ENCODE data around the gene PSMD9.
"Not testable (repeated sequence)": the region's sequence is repeated elsewhere in the genome, so short reads cannot be mapped to it uniquely, and the experiment has no call there.

GRCh38 chr12:121885129-121885528, 3.5 kb upstream of the PSMD9 start:
- TF ChIP-seq, protein P1, sequence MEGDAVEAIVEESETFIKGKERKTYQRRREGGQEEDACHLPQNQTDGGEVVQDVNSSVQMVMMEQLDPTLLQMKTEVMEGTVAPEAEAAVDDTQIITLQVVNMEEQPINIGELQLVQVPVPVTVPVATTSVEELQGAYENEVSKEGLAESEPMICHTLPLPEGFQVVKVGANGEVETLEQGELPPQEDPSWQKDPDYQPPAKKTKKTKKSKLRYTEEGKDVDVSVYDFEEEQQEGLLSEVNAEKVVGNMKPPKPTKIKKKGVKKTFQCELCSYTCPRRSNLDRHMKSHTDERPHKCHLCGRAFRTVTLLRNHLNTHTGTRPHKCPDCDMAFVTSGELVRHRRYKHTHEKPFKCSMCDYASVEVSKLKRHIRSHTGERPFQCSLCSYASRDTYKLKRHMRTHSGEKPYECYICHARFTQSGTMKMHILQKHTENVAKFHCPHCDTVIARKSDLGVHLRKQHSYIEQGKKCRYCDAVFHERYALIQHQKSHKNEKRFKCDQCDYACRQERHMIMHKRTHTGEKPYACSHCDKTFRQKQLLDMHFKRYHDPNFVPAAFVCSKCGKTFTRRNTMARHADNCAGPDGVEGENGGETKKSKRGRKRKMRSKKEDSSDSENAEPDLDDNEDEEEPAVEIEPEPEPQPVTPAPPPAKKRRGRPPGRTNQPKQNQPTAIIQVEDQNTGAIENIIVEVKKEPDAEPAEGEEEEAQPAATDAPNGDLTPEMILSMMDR (conservative IDR thresholded peaks at IDR 0.05; ENCODE audit: low read depth, low read length), result not testable (repeated sequence)
- not testable (repeated sequence) for TF ChIP-seq EZH2 (IDR thresholded peaks at IDR 0.05; ENCODE audit: low read length, unreplicated experiment); EZH2phosphoT487 (IDR thresholded peaks at IDR 0.05; ENCODE audit: borderline replicate concordance, low read length)
